K562 (cell line): Measurements from ENCODE around the gene NT5E.

Experiments used
- NCOA1 ChIP-seq: fragments of 450-650 bp; IDR thresholded peaks from 2 replicates; pipeline ENCODE4 v1.6.1; 2016; ENCODE audit warnings: low read depth
- POLR2A ChIP-seq: fragments of 450-650 bp; conservative IDR thresholded peaks from 2 replicates; pipeline ENCODE4 v1.6.1; 2016

DNA sequence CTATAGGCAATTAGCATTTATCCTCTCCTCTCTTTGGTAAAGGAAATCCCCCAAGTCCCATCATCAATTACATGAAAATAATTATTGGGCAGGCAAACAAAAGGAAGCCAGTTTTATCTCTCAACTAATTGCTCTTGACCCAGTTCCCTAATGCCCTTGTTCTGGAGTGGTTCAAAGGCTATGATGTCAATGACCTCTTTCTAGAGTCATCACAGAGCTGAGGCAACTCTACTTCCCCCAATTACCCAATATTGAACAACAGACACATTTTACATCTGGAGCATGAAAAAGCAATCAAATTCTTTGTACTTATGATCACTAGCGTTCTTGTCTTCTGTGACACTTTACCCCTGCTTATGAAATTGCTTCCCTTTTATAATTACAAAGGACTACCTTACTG lies 43.5 kb downstream of the NT5E start:
- TF ChIP-seq POLR2A (no peak), NCOA1 (no peak)
